Activated CD4-positive, alpha-beta T cell treated with anti-CD3 and anti-CD28 coated beads, Interleukin-2, amount 10 ng/mL, durations not matched to agents 7 days and 5 days (primary cell): ENCODE data around the gene BMPR1B. TPM values are rescaled to one million over a fixed set of nuclear protein-coding genes. Genes with fewer than 3 reads are reported as not detected.

Experiments
- CTCF ChIA-PET: fragments of 350-600 bp; sonication (Branson Sonifier 250); formaldehyde crosslinking; loops from one replicate; lab custom pipeline; 2021; ENCODE audit warnings: antibody characterized with exemption; lab: Charles Lee
- POLR2A ChIA-PET: fragments of 350-600 bp; sonication (Branson Sonifier 250); formaldehyde crosslinking; loops from one replicate; lab custom pipeline; 2021; ENCODE audit warnings: antibody characterized with exemption; lab: Charles Lee
- DNase-seq: peaks from one replicate; pipeline ENCODE4 v3.0.0-alpha.2; 2020
- H3K27ac Mint-ChIP-seq: one replicate; pipeline ENCODE4 v1.8.0; 2021; ENCODE audit warnings: mild to moderate bottlenecking, moderate library complexity, mixed read lengths
- H3K27me3 Mint-ChIP-seq: one replicate; pipeline ENCODE4 v1.8.0; 2021; ENCODE audit warnings: mixed read lengths
- H3K36me3 Mint-ChIP-seq: one replicate; pipeline ENCODE4 v1.8.0; 2021; ENCODE audit warnings: low read depth, mixed read lengths
- H3K4me1 Mint-ChIP-seq: one replicate; pipeline ENCODE4 v1.8.0; 2021; ENCODE audit warnings: mixed read lengths
- H3K4me3 Mint-ChIP-seq: one replicate; pipeline ENCODE4 v1.8.0; 2021; ENCODE audit warnings: mild to moderate bottlenecking, moderate library complexity, mixed read lengths
- H3K9me3 Mint-ChIP-seq: one replicate; pipeline ENCODE4 v1.8.0; 2021; ENCODE audit warnings: mixed read lengths
- total RNA-seq, 2 experiments: library from RNA; stranded (reverse); gene quantifications; one replicate each; pipeline ENCODE4 v1.2.3, GENCODE V29; 2021

Gene BMPR1B
- total RNA-seq, 2 experiments from 2014 or later, result not detected

- CTCF ChIA-PET, result no interaction called here
- no peaks in the 10 kb centered on the region for H3K36me3 Mint-ChIP-seq
- H3K4me3 Mint-ChIP-seq, result no peak overlapping the region
- no peak overlapping the region for H3K27ac Mint-ChIP-seq
- DNase-seq, result no peak
- peaks cover 18% of the 10 kb centered on the region for H3K27me3 Mint-ChIP-seq
- H3K9me3 Mint-ChIP-seq, result no peaks in the 10 kb centered on the region
- POLR2A ChIA-PET, result no interaction called here
- no peaks in the 10 kb centered on the region for H3K4me1 Mint-ChIP-seq
Measured at GRCh38 chr4:94767446-94767845, 9.7 kb downstream of the BMPR1B start.

DNA sequence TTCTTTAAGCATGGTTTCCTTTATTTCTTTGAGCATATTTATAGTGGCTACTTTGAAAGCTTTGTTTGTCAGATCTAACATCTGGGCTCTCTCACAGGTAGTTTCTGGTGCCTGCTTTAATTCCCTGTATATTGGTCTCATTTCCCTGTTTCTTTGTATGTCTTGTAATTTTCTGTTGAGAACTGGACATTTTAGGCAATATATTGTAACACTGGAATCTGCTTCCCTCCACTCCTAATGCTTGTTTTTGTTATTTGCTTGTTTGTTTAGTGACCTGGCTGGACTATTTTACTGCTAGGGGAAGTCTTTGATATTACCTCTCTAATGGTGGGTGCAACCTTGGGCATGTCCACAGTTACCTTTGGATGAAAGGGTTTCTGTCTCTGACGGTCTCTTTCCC is 25.0 kb downstream of the BMPR1B start:
- ChIA-PET POLR2A (no interaction called here), CTCF (no interaction called here)
- Mint-ChIP-seq H3K27ac (no peak overlapping the region), H3K4me3 (no peak overlapping the region), H3K9me3 (no peaks in the 10 kb centered on the region), H3K36me3 (no peaks in the 10 kb centered on the region), H3K27me3 (no peaks in the 10 kb centered on the region), H3K4me1 (no peaks in the 10 kb centered on the region)
- no peak for DNase-seq

DNA sequence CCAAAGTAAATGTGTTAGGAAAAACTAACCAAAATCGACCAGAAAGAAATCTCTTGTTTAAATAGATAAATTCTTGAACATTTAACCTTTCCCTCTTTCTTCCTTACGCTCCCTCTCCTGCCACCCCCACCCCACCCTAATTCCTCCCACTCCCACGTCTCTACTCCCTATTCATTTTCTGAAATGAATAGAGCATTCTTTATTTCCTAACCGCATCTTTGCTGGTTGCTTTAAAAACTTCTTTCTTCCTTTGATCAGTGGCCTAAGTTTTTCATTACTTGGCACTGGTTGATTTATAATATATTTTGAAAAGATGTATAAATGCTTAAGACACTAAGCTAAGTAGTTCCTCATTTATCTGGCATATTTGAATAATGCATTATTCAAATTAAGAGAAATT is 33.9 kb downstream of the BMPR1B start:
- Mint-ChIP-seq H3K27ac (no peak overlapping the region), H3K4me3 (no peak overlapping the region), H3K36me3 (no peaks in the 10 kb centered on the region), H3K9me3 (no peaks in the 10 kb centered on the region), H3K27me3 (no peaks in the 10 kb centered on the region), H3K4me1 (no peaks in the 10 kb centered on the region)
- POLR2A ChIA-PET, result no interaction called here
- DNase-seq, result no peak
- CTCF ChIA-PET, result no interaction called here

DNA sequence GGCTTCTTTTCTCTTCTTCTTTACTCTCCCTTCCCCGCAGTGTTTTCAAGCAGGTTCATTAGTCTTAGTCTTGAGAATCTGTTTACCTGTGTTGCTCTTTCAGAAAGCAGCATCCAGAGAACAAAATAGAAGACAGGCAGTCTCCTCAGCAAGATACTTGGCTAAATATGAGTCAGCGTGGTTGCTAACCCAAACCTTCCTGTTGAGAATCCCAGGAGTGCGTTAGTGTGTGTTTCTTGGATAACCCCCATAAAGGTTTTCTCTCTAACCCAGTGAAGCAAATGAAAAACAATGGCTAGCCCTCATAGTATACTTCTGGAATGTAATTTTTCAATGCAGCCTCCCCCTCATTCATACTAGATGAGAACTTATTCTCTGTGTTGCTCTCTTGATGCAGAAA is 41.1 kb downstream of the BMPR1B start:
- no peaks in the 10 kb centered on the region for H3K4me1 Mint-ChIP-seq
- ChIA-PET POLR2A (no interaction called here), CTCF (no interaction called here)
- DNase-seq, result no peak
- H3K36me3 Mint-ChIP-seq, result no peaks in the 10 kb centered on the region
- H3K4me3 Mint-ChIP-seq, result no peak overlapping the region
- H3K27ac Mint-ChIP-seq, result no peak overlapping the region
- H3K9me3 Mint-ChIP-seq, result no peaks in the 10 kb centered on the region
- peaks cover 2% of the 10 kb centered on the region for H3K27me3 Mint-ChIP-seq

GRCh38 chr4:94801016-94801415 is 43.3 kb downstream of the BMPR1B start:
- Mint-ChIP-seq H3K9me3 (no peaks in the 10 kb centered on the region), H3K4me1 (no peaks in the 10 kb centered on the region), H3K36me3 (no peaks in the 10 kb centered on the region), H3K27ac (no peak overlapping the region), H3K27me3 (peaks cover 4% of the 10 kb centered on the region), H3K4me3 (no peak overlapping the region)
- ChIA-PET CTCF (no interaction called here), POLR2A (no interaction called here)
- no peak for DNase-seq

DNA sequence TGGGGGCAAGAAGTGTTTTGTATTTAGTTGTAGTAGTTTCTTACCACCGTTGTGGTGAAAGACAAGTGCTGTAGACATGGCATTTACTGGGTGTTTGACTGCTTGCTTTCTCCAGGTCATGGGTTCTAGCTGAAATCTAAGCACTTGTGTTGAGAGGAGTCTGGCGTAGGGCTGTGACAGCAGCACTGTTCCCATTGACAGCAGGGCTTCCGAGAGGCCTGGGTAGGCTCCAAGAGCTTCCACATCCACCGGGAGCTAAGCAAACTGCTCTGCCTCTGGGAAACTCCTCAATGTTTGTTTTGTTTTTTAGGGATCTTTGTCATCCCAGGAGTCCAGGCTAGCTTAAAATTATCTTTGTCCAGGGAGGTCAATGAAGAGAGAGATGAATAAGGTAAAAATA is 44.3 kb downstream of the BMPR1B start:
- Mint-ChIP-seq H3K27me3 (peaks cover 4% of the 10 kb centered on the region), H3K36me3 (no peaks in the 10 kb centered on the region), H3K4me3 (no peak overlapping the region), H3K27ac (no peak overlapping the region), H3K4me1 (no peaks in the 10 kb centered on the region), H3K9me3 (no peaks in the 10 kb centered on the region)
- no peak for DNase-seq
- POLR2A ChIA-PET, result no interaction called here
- CTCF ChIA-PET, result no interaction called here

DNA sequence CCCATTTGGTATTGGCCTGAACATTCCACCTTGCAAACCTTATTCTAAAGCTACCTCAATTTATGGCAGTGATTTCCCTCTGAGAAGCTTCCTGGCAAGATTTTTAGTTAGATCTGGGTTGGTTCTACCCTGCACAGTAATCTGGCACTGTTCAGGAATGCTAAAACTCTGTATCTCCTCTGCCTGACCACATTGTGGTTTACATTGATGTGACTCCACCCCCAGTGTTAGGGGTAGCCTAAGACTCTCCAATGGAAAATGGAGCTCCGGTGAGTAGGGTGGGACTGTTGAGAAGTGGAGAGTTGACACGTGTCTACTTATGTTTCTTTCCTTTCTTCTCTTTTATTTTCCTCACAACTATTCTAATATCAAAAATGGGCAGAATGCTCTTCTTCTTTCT is 45.4 kb downstream of the BMPR1B start:
- no peaks in the 10 kb centered on the region for H3K4me1 Mint-ChIP-seq
- POLR2A ChIA-PET, result no interaction called here
- no peaks in the 10 kb centered on the region for H3K36me3 Mint-ChIP-seq
- CTCF ChIA-PET, result no interaction called here
- no peak overlapping the region for H3K27ac Mint-ChIP-seq
- H3K27me3 Mint-ChIP-seq, result peaks cover 4% of the 10 kb centered on the region
- no peak for DNase-seq
- H3K4me3 Mint-ChIP-seq, result no peak overlapping the region
- H3K9me3 Mint-ChIP-seq, result no peaks in the 10 kb centered on the region

- POLR2A ChIA-PET, result no interaction called here
- Mint-ChIP-seq H3K4me3 (no peak overlapping the region), H3K4me1 (no peaks in the 10 kb centered on the region), H3K36me3 (no peaks in the 10 kb centered on the region), H3K9me3 (no peaks in the 10 kb centered on the region), H3K27me3 (peaks cover 4% of the 10 kb centered on the region), H3K27ac (no peak overlapping the region)
- CTCF ChIA-PET, result no interaction called here
- DNase-seq, result no peak
Measured at GRCh38 chr4:94804650-94805049, 46.9 kb downstream of the BMPR1B start.

GRCh38 chr4:94806376-94806775 is 48.6 kb downstream of the BMPR1B start:
- no peaks in the 10 kb centered on the region for H3K36me3 Mint-ChIP-seq
- H3K27ac Mint-ChIP-seq, result no peak overlapping the region
- no peaks in the 10 kb centered on the region for H3K9me3 Mint-ChIP-seq
- no peak overlapping the region for H3K4me3 Mint-ChIP-seq
- H3K4me1 Mint-ChIP-seq, result no peaks in the 10 kb centered on the region
- ChIA-PET CTCF (no interaction called here), POLR2A (no interaction called here)
- peaks cover 4% of the 10 kb centered on the region for H3K27me3 Mint-ChIP-seq
- DNase-seq, result no peak

DNA sequence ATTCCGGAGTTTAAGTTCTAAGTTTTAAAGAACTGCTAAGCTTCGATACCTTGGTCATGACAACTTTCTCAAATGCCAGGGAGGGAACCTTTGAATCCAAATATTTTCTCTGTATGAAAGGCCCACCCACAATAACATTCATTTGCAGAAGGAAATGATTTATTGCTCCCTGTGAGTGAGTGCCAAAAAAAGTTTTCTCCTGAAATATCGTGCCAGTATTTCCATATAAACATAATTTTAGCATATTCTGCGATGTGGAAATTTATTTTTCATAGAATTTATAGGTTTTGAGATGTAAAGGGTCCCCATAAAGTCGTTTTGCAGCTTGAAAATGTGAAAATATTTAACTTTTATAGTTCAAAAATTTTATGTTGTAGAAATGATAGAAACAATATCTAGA is 53.9 kb downstream of the BMPR1B start:
- H3K36me3 Mint-ChIP-seq, result no peaks in the 10 kb centered on the region
- no peak overlapping the region for H3K27ac Mint-ChIP-seq
- no peak overlapping the region for H3K4me3 Mint-ChIP-seq
- no peaks in the 10 kb centered on the region for H3K9me3 Mint-ChIP-seq
- no peaks in the 10 kb centered on the region for H3K4me1 Mint-ChIP-seq
- ChIA-PET POLR2A (no interaction called here), CTCF (no interaction called here)
- DNase-seq, result no peak
- no peaks in the 10 kb centered on the region for H3K27me3 Mint-ChIP-seq

DNA sequence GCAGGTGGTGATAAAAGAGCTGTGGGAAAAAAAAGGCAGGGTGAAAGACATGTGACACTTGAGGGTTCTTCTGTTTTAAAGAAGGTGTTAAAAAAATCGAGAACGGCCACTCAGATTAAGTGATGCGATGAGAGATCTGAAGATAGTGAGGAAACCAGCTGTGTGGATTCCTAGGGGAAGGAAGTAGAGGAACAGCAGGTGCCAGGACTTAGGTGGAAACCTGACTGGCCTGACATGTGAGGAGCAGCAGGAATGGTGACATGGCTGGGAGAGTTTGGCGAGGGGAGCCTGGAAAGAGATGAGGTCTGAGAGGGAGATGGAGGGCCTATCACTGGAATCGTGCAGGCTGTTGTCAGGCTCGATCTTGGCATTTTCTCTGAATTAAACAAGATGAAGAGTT is 55.5 kb downstream of the BMPR1B start:
- no peak overlapping the region for H3K4me3 Mint-ChIP-seq
- ChIA-PET POLR2A (no interaction called here), CTCF (no interaction called here)
- no peaks in the 10 kb centered on the region for H3K4me1 Mint-ChIP-seq
- no peaks in the 10 kb centered on the region for H3K27me3 Mint-ChIP-seq
- no peaks in the 10 kb centered on the region for H3K36me3 Mint-ChIP-seq
- no peak overlapping the region for H3K27ac Mint-ChIP-seq
- no peak for DNase-seq
- H3K9me3 Mint-ChIP-seq, result no peaks in the 10 kb centered on the region

GRCh38 chr4:94814237-94814636 is 56.5 kb downstream of the BMPR1B start:
- Mint-ChIP-seq H3K4me3 (no peak overlapping the region), H3K36me3 (no peaks in the 10 kb centered on the region)
- POLR2A ChIA-PET, result no interaction called here

DNA sequence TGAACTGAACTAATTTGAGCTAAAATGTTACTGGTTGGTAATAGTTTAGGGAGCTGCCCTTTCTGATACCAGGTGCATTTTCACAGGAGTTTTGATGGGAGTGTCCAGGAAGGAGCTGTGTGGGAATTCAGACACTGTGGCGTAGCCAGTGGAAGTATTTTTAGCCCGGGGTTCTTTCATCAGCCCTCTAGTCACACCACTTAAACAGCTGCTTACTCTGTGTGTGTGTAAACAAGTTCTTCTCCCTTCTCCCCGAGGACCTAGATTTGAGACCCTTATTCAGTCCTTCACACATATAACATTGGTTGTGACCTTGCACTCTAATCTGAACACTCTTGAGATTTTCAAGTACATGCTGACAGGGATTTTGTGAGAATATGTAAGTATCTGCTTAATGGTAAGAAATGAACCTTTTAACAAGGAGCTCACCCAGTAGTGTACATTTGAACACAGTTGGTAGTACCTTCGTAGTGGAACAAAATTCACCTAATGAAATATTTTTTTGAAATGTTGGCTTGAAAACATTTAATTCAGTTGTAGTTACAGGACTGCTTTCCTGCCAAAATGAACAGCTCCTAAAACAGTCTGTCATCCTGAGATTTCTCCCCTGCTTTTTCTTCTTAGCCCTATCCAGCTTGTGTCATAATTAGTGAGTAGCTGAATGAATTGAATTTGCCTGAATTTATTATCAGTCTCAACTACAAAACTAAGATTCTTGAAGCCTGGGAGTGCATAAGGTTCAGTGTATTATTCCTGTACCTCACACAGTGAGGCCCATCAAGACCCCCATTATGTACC is 61.8 kb downstream of the BMPR1B start:
- Mint-ChIP-seq H3K4me1 (no peaks in the 10 kb centered on the region), H3K27me3 (no peaks in the 10 kb centered on the region), H3K9me3 (no peaks in the 10 kb centered on the region), H3K27ac (no peak overlapping the region), H3K36me3 (no peaks in the 10 kb centered on the region), H3K4me3 (no peak overlapping the region)
- CTCF ChIA-PET, result no interaction called here
- DNase-seq, result no peak
- POLR2A ChIA-PET, result no interaction called here

More at GRCh38 chr4:94814237-94814636, 56.5 kb downstream of the BMPR1B start:
- no peak overlapping the region for H3K27ac Mint-ChIP-seq
- DNase-seq, result no peak
- H3K4me1 Mint-ChIP-seq, result no peaks in the 10 kb centered on the region
- no peaks in the 10 kb centered on the region for H3K27me3 Mint-ChIP-seq
- CTCF ChIA-PET, result no interaction called here
- H3K9me3 Mint-ChIP-seq, result no peaks in the 10 kb centered on the region

DNA sequence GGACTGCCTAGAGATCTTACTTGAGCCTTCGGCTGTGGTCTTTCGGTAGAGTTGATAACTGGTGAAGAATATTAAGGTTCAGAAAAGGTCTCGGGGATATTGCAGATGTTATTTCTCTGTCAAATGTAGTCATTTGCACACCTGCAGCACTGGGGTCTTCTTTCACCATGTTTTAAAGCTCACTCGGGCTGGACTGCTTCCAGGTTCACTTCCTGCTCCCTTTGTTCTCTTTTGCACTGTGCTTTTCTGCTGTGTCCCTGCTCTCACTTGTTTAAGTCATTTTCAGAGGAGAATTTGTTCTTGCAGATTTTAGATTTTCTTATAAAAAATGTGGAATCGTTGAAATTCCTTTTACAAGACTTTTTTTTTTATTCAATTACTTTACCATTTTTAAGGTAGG is 68.5 kb downstream of the BMPR1B start:
- H3K4me3 Mint-ChIP-seq, result no peak overlapping the region
- no peaks in the 10 kb centered on the region for H3K9me3 Mint-ChIP-seq
- H3K36me3 Mint-ChIP-seq, result no peaks in the 10 kb centered on the region

More for the DNA sequence above, 68.5 kb downstream of the BMPR1B start:
- ChIA-PET POLR2A (no interaction called here), CTCF (no interaction called here)
- Mint-ChIP-seq H3K27me3 (peaks cover 5% of the 10 kb centered on the region), H3K4me1 (no peaks in the 10 kb centered on the region), H3K27ac (no peak overlapping the region)
- DNase-seq, result no peak
